Epithelial cell of proximal tubule (primary cell): ENCODE results near the gene NDUFV1. TPM values are rescaled to one million over a fixed set of nuclear protein-coding genes. Genes with fewer than 3 reads are reported as not detected.
"Not testable (repeated sequence)": the region's sequence is repeated elsewhere in the genome, so short reads cannot be mapped to it uniquely, and the experiment has no call there.

Experiments used
- DNase-seq: peaks from one replicate; pipeline ENCODE4 v3.0.0-alpha.2; 2011; ENCODE audit warnings: low read depth
- H3K4me3 ChIP-seq: 2 replicates; pipeline ENCODE4 v1.5.1; 2011; ENCODE audit warnings: low read depth, mild to moderate bottlenecking, low read length
- CTCF ChIP-seq: conservative IDR thresholded peaks from 2 replicates; pipeline ENCODE4 v1.5.1; 2012; ENCODE audit warnings: low read depth, mild to moderate bottlenecking, low read length
- total RNA-seq: library from RNA; depleted of rRNA; stranded (reverse); fragments of >200 nt; gene quantifications from 2 replicates; pipeline ENCODE4 v1.2.3, GENCODE V29; 2015

NDUFV1 gene
- total RNA-seq, 1 donor from 2014 or later = 226 TPM

GRCh38 chr11:67586568-67587250 lies 20.0 kb upstream of the NDUFV1 start:
- no peak for TF ChIP-seq CTCF
- no peak overlapping the region for H3K4me3 ChIP-seq
- DNase-seq = no peak

- H3K4me3 ChIP-seq = no peak overlapping the region
- no peak for TF ChIP-seq CTCF
- no peak for DNase-seq
Observed at GRCh38 chr11:67588136-67588503, 18.6 kb upstream of the NDUFV1 start.

GRCh38 chr11:67588899-67589415 lies 17.8 kb upstream of the NDUFV1 start:
- DNase-seq, H3K4me3 ChIP-seq: not testable (repeated sequence)

- H3K4me3 ChIP-seq = no peak overlapping the region
- no peak for DNase-seq
Observed at GRCh38 chr11:67592880-67593564, 13.7 kb upstream of the NDUFV1 start.

GRCh38 chr11:67593565-67593905 lies 13.2 kb upstream of the NDUFV1 start:
- no peak for TF ChIP-seq CTCF
- no peak for DNase-seq

More at GRCh38 chr11:67592880-67593564, 13.7 kb upstream of the NDUFV1 start:
- TF ChIP-seq CTCF = no peak

GRCh38 chr11:67594480-67594879 lies 12.3 kb upstream of the NDUFV1 start:
- H3K4me3 ChIP-seq = no peak overlapping the region
- DNase-seq = no peak
- no peak for TF ChIP-seq CTCF

More at GRCh38 chr11:67593565-67593905, 13.2 kb upstream of the NDUFV1 start:
- H3K4me3 ChIP-seq = no peak overlapping the region

GRCh38 chr11:67596753-67597300 lies 9.9 kb upstream of the NDUFV1 start:
- DNase-seq = no peak
- no peak overlapping the region for H3K4me3 ChIP-seq
- TF ChIP-seq CTCF = no peak

- not testable (repeated sequence) for DNase-seq, H3K4me3 ChIP-seq
Observed at GRCh38 chr11:67597458-67597857, 9.3 kb upstream of the NDUFV1 start.

GRCh38 chr11:67597963-67598362 lies 8.8 kb upstream of the NDUFV1 start:
- H3K4me3 ChIP-seq, DNase-seq: not testable (repeated sequence)
